Right forelimb (tissue), 1 donor: ENCODE data around the gene COL1A2.

Source experiments
- DNase-seq: peaks from one replicate; pipeline ENCODE4 v3.0.0-alpha.2; 2018

Gene COL1A2

GRCh38 chr7:94436700-94437099 lies 42.0 kb downstream of the COL1A2 start:
- DNase-seq: no peak

- no peak for DNase-seq
Measured at GRCh38 chr7:94439893-94440381, 45.2 kb downstream of the COL1A2 start.

GRCh38 chr7:94440451-94441039 lies 45.9 kb downstream of the COL1A2 start:
- no peak for DNase-seq

GRCh38 chr7:94441138-94441537 lies 46.4 kb downstream of the COL1A2 start:
- DNase-seq: no peak

- DNase-seq: no peak
Measured at GRCh38 chr7:94442639-94443038, 47.9 kb downstream of the COL1A2 start.

GRCh38 chr7:94444813-94445212 lies 50.1 kb downstream of the COL1A2 start:
- no peak for DNase-seq

- DNase-seq: no peak
Measured at GRCh38 chr7:94445696-94446194, 51.0 kb downstream of the COL1A2 start.

GRCh38 chr7:94446308-94446707 lies 51.6 kb downstream of the COL1A2 start:
- DNase-seq: no peak

GRCh38 chr7:94449151-94449725 lies 54.5 kb downstream of the COL1A2 start:
- DNase-seq: no peak

- no peak for DNase-seq
Measured at GRCh38 chr7:94450044-94450697, 55.5 kb downstream of the COL1A2 start.

- no peak for DNase-seq
Measured at GRCh38 chr7:94451187-94451586, 56.5 kb downstream of the COL1A2 start.

- no peak for DNase-seq
Measured at GRCh38 chr7:94452239-94452638, 57.5 kb downstream of the COL1A2 start.

- no peak for DNase-seq
Measured at GRCh38 chr7:94453898-94454297, 59.2 kb downstream of the COL1A2 start.

GRCh38 chr7:94458041-94458440 lies 63.3 kb downstream of the COL1A2 start:
- DNase-seq: no peak

- DNase-seq: no peak
Measured at GRCh38 chr7:94466516-94466915, 71.8 kb downstream of the COL1A2 start.

GRCh38 chr7:94471604-94472003 lies 76.9 kb downstream of the COL1A2 start:
- DNase-seq: no peak

- DNase-seq: no peak
Measured at GRCh38 chr7:94472608-94473007, 77.9 kb downstream of the COL1A2 start.

- DNase-seq: no peak
Measured at GRCh38 chr7:94476251-94476840, 81.7 kb downstream of the COL1A2 start.

- DNase-seq: no peak
Measured at GRCh38 chr7:94477878-94478277, 83.2 kb downstream of the COL1A2 start.

- no peak for DNase-seq
Measured at GRCh38 chr7:94478648-94479214, 84.0 kb downstream of the COL1A2 start.
